Ectodermal cell (in vitro differentiated cells): ENCODE data around the gene USB1.

Experiments used
- H3K27ac ChIP-seq: 2 replicates; pipeline ENCODE4 v1.7.0; 2013; ENCODE audit warnings: mild to moderate bottlenecking, low read depth, low read length; ENCODE audit not compliant: insufficient read depth, poor library complexity, severe bottlenecking
- H3K27me3 ChIP-seq: 2 replicates; pipeline ENCODE4 v1.7.0; 2013; ENCODE audit warnings: mild to moderate bottlenecking, low read length; ENCODE audit not compliant: insufficient read depth, control insufficient read depth, poor library complexity, severe bottlenecking
- H3K36me3 ChIP-seq: one replicate; pipeline ENCODE4 v1.7.0; 2013; ENCODE audit warnings: low read length; ENCODE audit not compliant: control insufficient read depth, insufficient read depth
- H3K4me1 ChIP-seq: one replicate; pipeline ENCODE4 v1.7.0; 2013; ENCODE audit warnings: low read length; ENCODE audit not compliant: control insufficient read depth, insufficient read depth
- H3K4me3 ChIP-seq: 2 replicates; pipeline ENCODE4 v1.7.0; 2013; ENCODE audit warnings: low read depth, low read length, control low read depth; ENCODE audit not compliant: insufficient read depth
- H3K9me3 ChIP-seq: 2 replicates; pipeline ENCODE4 v1.7.0; 2013; ENCODE audit warnings: mild to moderate bottlenecking, low read length, moderate library complexity; ENCODE audit not compliant: control insufficient read depth
- WGBS, 2 experiments: methylation state at CpG; one replicate each; pipeline ENCODE4 v1.1.7; 2013; ENCODE audit warnings: missing lambda C conversion rate in 2 of 2; 5-methylcytosine and 5-hydroxymethylcytosine counted together

Gene USB1

GRCh38 chr16:57993897-57994296 lies 7.3 kb upstream of the USB1 start:
- Histone ChIP-seq H3K27ac (no peak overlapping the region), H3K9me3 (no peaks in the 10 kb centered on the region), H3K27me3 (no peaks in the 10 kb centered on the region), H3K36me3 (peaks cover 3% of the 10 kb centered on the region), H3K4me1 (no peaks in the 10 kb centered on the region), H3K4me3 (no peak overlapping the region)
- WGBS, 2 experiments: 93 to 95% methylated on average over 5 of the region's 5 CpGs

GRCh38 chr16:57994361-57994760 lies 6.8 kb upstream of the USB1 start:
- Histone ChIP-seq H3K9me3 (no peaks in the 10 kb centered on the region), H3K4me3 (no peak overlapping the region), H3K27me3 (no peaks in the 10 kb centered on the region), H3K36me3 (peaks cover 3% of the 10 kb centered on the region), H3K27ac (no peak overlapping the region), H3K4me1 (peaks cover 3% of the 10 kb centered on the region)
- 93 to 94% methylated on average over 4 of the region's 4 CpGs for WGBS, 2 experiments

- Histone ChIP-seq H3K9me3 (no peaks in the 10 kb centered on the region), H3K27me3 (no peaks in the 10 kb centered on the region), H3K4me1 (peaks cover 5% of the 10 kb centered on the region), H3K36me3 (peaks cover 3% of the 10 kb centered on the region), H3K27ac (no peak overlapping the region), H3K4me3 (no peak overlapping the region)
- WGBS, 2 experiments: 41% methylated on average over 4 of the region's 4 CpGs
Measured at GRCh38 chr16:57994778-57995177, 6.4 kb upstream of the USB1 start.

GRCh38 chr16:57995721-57996405 lies 5.3 kb upstream of the USB1 start:
- Histone ChIP-seq H3K36me3 (peaks cover 3% of the 10 kb centered on the region), H3K4me1 (peaks cover 5% of the 10 kb centered on the region), H3K4me3 (no peak overlapping the region), H3K27me3 (no peaks in the 10 kb centered on the region), H3K9me3 (no peaks in the 10 kb centered on the region), H3K27ac (no peak overlapping the region)
- WGBS, 2 experiments: 92 to 94% methylated on average over 18 of the region's 18 CpGs

GRCh38 chr16:57996406-57997175 lies 4.6 kb upstream of the USB1 start:
- peaks cover 3% of the 10 kb centered on the region for H3K36me3 ChIP-seq
- H3K27me3 ChIP-seq: no peaks in the 10 kb centered on the region
- H3K4me3 ChIP-seq: no peak overlapping the region
- H3K9me3 ChIP-seq: no peaks in the 10 kb centered on the region
- H3K4me1 ChIP-seq: peaks cover 5% of the 10 kb centered on the region
- 95 to 96% methylated on average over 62 of the region's 62 CpGs for WGBS, 2 experiments
- no peak overlapping the region for H3K27ac ChIP-seq

GRCh38 chr16:57997176-57997527 lies 4.1 kb upstream of the USB1 start:
- 97% methylated on average over 35 of the region's 35 CpGs for WGBS, 2 experiments
- no peak overlapping the region for H3K4me3 ChIP-seq
- H3K9me3 ChIP-seq: no peaks in the 10 kb centered on the region
- peaks cover 10% of the 10 kb centered on the region for H3K4me1 ChIP-seq
- peaks cover 3% of the 10 kb centered on the region for H3K36me3 ChIP-seq
- H3K27me3 ChIP-seq: no peaks in the 10 kb centered on the region
- H3K27ac ChIP-seq: no peak overlapping the region

- Histone ChIP-seq H3K9me3 (no peaks in the 10 kb centered on the region), H3K27ac (no peak overlapping the region), H3K36me3 (peaks cover 4% of the 10 kb centered on the region), H3K27me3 (no peaks in the 10 kb centered on the region), H3K4me1 (peaks cover 10% of the 10 kb centered on the region), H3K4me3 (no peak overlapping the region)
- WGBS, 2 experiments: 96 to 97% methylated on average over 36 of the region's 36 CpGs
Measured at GRCh38 chr16:57997528-57998265, 3.5 kb upstream of the USB1 start.

- no peak overlapping the region for H3K27ac ChIP-seq
- WGBS, 2 experiments: 82 to 88% methylated on average over 8 of the region's 8 CpGs
- no peak overlapping the region for H3K4me3 ChIP-seq
- no peaks in the 10 kb centered on the region for H3K9me3 ChIP-seq
- no peaks in the 10 kb centered on the region for H3K27me3 ChIP-seq
- peaks cover 10% of the 10 kb centered on the region for H3K4me1 ChIP-seq
- H3K36me3 ChIP-seq: peaks cover 10% of the 10 kb centered on the region
Measured at GRCh38 chr16:57998486-57998885, 2.7 kb upstream of the USB1 start.

- Histone ChIP-seq H3K4me1 (peaks cover 10% of the 10 kb centered on the region), H3K9me3 (no peaks in the 10 kb centered on the region), H3K4me3 (no peak overlapping the region), H3K27ac (no peak overlapping the region), H3K27me3 (no peaks in the 10 kb centered on the region), H3K36me3 (peaks cover 8% of the 10 kb centered on the region)
- WGBS, 2 experiments: 86 to 94% methylated on average over 3 of the region's 3 CpGs
Measured at GRCh38 chr16:57998992-57999365, 2.2 kb upstream of the USB1 start.

GRCh38 chr16:57999366-57999970 lies 1.7 kb upstream of the USB1 start:
- H3K4me1 ChIP-seq: peaks cover 10% of the 10 kb centered on the region
- peak overlapping the region; percentile 78 for H3K4me3 ChIP-seq
- no peaks in the 10 kb centered on the region for H3K9me3 ChIP-seq
- 28 to 33% methylated on average over 6 of the region's 6 CpGs for WGBS, 2 experiments
- no peak overlapping the region for H3K27ac ChIP-seq
- H3K27me3 ChIP-seq: no peaks in the 10 kb centered on the region
- H3K36me3 ChIP-seq: peaks cover 7% of the 10 kb centered on the region
